HG03064 (cell line): ENCODE measurements around the gene GRK5.
"Not testable (repeated sequence)": the region's sequence is repeated elsewhere in the genome, so short reads cannot be mapped to it uniquely, and the experiment has no call there.

Experiments
- ATAC-seq: cut with Tn5 transposase; IDR thresholded peaks from one replicate; pipeline ENCODE4 v1.9.1; 2021; ENCODE audit warnings: low read depth; ENCODE audit not compliant: unreplicated experiment

Gene GRK5

GRCh38 chr10:119247550-119247894 is 40.2 kb downstream of the GRK5 start:
- ATAC-seq, result no peak

GRCh38 chr10:119248184-119248583 is 40.8 kb downstream of the GRK5 start:
- ATAC-seq, result no peak

GRCh38 chr10:119248681-119249080 is 41.3 kb downstream of the GRK5 start:
- no peak for ATAC-seq

DNA sequence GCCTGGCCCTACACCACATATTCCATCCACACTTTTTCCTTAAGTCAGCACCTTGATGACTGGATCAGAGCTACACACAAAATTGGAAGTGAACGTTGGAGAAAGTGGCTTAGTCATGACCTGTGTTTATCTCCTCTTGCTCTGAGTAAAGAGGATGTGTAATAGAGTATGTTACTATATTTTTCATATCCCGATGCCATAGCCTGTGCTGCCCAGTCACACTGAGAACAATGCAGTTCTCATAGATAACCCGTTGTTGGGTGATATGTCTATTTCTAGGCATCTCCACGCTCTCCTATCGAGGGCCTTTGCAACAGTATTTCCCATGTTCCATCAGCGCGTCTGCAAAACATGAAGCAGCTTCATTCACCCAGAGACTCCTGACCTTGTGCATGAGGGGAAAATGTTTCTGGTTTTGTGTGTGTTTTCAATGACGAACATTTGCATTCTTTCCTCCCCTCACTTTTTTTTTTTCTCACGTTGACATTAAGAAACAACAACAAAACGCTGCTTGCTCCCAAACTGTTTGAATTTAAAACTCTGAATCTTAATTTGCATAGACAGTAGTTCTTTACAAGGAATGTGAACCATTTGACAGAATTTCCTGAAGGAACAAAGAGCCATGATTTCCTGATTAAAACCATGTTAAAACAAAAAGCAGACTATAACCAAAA is 43.4 kb downstream of the GRK5 start:
- ATAC-seq, result no peak

GRCh38 chr10:119251315-119251708 is 43.9 kb downstream of the GRK5 start:
- no peak for ATAC-seq

GRCh38 chr10:119252051-119252465 is 44.7 kb downstream of the GRK5 start:
- ATAC-seq, result no peak

DNA sequence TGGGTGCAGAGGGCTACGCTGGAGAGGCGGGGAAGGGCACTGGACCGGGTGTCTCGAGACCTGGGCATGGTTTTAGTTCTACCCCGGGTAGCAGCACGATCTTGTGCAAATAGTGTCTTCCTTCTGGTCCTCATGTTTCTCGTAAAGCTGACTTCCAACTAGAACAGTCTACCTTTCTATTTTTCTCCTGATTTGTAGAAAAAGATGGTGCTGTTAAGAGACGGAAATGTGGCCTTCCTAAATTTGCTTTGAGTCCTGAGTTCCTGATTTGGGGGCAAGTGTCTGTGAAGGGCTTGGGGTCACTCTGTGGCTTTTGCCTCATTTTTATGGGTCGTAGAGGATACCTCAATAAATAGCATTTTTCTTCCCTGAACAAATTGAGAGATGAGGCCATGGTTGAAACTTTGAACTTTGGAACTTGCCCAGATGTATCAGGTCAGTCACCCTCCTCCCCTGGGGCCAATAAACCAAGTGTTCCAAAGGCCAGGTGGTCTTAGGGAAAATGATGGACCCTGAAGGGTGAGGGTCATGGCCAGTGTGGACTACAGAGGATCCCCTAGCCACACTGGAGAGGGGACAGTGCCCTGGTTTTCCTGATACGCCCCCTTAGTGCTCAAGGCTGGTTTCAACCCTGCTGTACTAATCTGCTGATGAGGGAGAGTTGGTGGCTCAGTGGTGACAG is 45.2 kb downstream of the GRK5 start:
- ATAC-seq, result no peak

DNA sequence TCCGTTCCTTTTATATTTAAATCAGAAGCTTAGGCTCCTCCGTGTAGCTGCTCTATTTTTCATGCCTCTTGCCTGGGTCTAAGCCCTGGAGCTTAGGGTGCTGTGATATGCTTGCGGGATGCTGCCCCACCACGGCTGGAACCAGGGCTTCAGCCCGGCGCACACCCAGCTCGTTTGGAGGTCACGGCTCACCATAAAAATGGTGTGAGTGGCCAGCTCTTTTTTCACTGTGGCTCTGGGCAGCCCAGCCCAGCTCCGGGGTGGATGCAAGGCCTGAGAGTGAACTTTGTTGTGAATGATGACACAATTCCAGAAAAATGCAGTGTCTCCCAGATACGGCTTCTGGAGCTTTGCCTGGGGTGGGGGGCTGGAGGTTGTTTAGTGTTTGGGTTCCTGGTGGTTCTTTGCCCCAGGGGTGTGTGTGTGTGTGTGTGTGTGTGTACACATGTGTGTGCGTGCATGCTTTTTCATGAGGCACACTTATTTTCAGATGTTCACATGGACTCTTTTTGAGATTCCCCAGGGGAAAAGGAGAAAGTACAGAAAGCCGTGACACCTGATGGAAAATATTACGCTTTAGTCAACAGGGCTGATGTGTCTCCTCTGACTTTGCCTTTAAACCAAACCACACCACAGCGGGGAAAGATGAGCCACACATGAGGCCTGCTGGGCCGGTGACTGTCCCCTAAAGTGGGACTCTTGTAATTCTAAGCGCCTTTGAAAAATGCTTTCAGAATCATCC is 46.2 kb downstream of the GRK5 start:
- no peak for ATAC-seq

GRCh38 chr10:119254335-119254734 is 47.0 kb downstream of the GRK5 start:
- ATAC-seq, result no peak

DNA sequence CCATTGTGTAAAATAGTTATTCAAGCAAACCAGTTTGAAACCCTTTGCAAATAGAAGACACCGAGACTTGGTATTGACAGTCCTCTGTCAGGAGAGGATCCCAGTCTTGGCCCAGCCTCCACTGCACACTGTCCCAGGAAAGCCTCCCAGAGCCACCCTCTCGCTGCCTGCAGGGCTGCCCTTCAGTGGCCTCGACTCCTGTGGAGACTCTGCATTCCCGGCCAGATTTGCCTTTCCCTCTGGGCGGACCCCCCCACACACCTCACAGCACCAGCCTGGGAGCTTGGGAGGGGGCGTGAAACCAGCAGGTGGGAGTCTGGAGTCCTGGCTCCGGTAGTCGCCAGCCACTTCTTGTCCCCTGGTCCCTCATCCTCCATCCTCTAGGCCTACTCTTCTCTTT is 48.7 kb downstream of the GRK5 start:
- ATAC-seq, result no peak

DNA sequence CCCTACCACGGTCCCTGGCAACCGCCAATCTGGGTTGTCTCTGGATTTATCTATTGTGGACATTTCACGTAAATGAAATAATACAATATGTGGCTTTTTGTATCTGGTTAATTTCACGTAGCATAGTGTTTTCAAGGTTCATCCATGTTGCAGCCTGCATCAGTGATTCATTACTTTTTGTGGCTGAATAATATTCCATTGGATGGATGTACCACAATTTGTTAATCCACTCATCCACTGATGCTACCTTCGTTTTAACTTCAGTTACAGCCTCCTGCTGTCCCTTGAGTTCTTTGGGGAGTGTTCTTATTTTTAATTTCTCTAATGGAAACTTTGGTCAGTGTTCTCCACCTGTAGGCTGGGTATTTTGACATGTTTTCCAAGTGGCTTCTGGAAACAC is 49.5 kb downstream of the GRK5 start:
- ATAC-seq, result no peak

- no peak for ATAC-seq
These were observed 50.6 kb downstream of the GRK5 start for GRCh38 chr10:119257899-119258419.

- no peak for ATAC-seq
These were observed 52.0 kb downstream of the GRK5 start for GRCh38 chr10:119259345-119259744.

DNA sequence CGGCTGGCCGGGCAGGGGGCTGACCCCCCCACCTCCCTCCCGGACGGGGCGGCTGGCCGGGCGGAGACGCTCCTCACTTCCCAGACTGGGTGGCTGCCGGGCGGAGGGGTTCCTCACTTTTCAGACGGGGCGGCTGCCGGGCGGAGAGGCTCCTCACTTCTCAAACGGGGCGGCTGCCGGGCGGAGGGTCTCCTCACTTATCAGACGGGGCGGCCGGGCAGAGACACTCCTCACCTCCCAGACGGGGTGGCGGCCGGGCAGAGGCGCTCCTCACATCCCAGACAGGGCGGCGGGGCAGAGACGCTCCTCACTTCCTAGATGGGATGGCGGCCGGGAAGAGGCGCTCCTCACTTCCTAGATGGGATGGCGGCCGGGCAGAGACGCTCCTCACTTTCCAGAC is 53.6 kb downstream of the GRK5 start:
- not testable (repeated sequence) for ATAC-seq

DNA sequence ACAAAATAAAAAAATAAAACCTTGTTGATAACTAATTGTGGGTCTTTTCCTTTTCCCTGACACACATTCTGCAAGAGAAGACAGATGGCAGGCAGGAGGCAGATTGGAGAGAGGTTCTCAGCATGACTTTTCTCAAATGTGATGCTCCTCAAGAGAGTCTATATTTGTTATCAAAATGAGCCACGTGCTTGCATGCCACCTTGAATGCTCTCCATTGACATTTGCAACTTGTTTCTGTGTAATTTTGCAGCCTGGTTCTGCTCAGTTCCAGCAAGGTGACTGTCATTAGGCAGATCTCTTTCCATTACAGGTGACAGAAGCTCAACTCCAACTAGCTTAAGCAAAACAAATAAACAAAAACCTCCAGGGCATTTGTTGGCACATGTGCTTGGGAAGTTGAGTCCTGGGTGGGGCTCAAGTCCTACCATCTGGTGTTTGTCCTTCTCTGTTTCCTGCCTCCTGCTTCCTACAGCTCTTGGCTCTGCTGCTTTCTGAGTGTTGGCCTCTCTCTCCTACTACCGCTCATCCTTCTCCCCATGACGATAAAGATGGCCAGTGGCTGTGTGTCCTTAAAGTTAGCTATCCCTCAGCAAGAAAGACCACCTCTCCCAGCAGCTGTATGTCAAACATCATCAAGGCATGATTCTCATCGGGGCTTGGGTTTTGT is 56.7 kb downstream of the GRK5 start:
- ATAC-seq, result no peak

GRCh38 chr10:119265691-119266090 is 58.3 kb downstream of the GRK5 start:
- ATAC-seq, result no peak

DNA sequence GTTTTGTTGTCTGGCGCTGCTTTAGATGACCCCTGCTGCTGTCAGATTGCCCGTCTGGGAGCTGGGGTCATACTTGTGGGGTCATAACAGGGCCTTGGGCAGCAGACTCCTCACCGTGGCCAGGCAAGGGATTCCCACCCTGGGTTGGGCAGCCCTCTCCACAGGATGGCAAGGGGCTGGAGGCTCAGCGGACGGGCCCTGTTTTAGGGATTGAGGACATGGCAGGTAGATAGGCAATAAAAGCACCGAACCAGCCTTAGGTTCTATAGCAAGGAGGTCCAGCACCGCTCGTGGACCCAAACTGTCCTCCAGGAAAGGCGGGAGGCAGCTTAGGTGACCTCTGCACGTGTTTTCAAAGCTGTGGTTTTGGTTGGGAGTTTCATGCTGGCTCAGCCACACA is 60.0 kb downstream of the GRK5 start:
- ATAC-seq, result no peak

GRCh38 chr10:119268428-119268827 is 61.1 kb downstream of the GRK5 start:
- no peak for ATAC-seq

GRCh38 chr10:119268871-119269506 is 61.6 kb downstream of the GRK5 start:
- ATAC-seq, result peak; percentile 77

GRCh38 chr10:119269737-119270136 is 62.4 kb downstream of the GRK5 start:
- ATAC-seq, result no peak
